GM21737 (cell line): Measurements from ENCODE around the gene MGRN1.
"Not testable (repeated sequence)": the region's sequence is repeated elsewhere in the genome, so short reads cannot be mapped to it uniquely, and the experiment has no call there.

ENCODE experiments used
- ATAC-seq: cut with Tn5 transposase; IDR thresholded peaks from one replicate; pipeline ENCODE4 v1.9.1; 2021; ENCODE audit warnings: mild to moderate bottlenecking, moderate library complexity; ENCODE audit not compliant: unreplicated experiment

Gene MGRN1

DNA sequence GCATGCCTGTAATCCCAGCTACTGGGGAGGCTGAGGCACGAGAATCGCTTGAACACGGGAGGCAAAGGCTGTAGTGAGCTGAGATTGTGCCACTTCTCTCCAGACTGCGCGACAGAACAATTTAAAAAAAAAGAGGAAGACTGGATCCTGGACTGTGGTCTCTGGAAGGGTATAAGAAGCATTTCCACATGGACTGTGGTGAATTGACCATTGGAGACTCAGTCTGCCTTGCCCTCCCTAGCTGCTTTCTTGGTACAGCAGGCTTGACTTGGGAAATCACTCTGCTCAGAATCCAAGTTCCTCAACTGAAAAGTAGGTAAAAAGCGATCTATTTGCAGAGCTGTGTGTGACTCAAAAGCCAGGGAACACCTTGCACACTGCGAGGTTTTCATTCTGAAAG is 1.0 kb upstream of the MGRN1 start:
- ATAC-seq: no peak

DNA sequence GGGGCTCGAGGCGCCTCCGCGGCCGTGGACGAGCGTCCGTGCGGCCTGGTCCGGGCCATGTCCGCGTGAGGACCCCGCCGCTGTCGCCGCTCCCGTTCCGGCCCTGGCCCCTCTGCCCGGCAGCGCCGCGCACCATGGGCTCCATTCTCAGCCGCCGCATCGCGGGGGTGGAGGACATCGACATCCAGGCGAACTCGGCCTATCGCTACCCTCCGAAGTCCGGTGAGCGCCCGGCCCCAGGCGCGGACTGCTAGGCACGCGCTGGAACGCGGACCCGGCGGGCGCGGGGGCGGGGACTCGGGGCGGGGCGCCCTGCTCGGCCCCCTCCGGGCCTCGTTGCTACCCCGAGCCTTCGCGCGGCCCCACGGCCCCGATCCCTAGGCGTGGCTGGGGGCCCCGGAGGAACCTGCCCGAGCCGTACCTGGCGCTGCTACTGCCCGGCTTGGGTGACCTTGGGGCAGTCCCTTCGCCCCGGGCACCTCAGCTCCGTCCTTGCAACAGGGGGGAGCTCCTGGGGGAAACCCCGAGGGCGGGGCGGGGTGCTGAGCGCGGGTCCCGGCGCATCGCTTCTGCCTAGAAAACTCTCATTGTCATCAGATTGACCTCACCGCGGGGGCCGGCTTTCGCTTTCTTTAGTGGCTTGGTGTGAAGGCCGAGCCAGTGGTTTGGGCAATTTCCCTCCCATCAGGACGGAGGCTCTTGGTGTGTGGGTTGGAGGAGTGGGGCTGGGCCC is 367 bp downstream of the MGRN1 start:
- peak; percentile 58 for ATAC-seq

DNA sequence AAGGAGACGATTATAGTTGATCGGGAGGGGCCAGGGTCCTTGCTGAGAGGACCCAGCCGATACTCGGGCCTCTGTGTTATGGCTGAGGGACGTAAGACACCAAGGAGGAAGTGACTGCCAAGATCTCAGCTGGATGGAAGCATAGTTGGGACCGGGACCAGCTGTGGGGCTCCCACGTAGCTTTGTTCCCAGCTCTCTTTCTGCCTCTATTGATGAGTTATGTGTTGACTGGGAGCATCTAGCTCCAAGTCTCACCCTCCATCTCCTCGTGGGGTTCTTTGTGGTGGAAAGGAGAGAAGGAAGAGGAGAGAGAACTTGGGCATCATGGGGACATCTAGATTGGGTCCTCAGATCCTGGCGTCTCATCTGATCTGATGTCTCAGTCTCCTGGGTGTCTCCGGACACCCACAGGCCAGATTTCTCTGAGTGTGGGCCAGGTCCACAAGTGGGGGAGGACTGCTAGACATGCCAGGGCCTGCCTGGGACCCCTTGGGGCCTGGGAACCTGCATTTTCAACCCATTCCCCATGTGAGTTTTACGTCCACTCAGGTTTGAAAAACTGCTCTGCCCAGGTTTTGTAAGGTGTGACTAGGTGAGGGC is 1.0 kb downstream of the MGRN1 start:
- ATAC-seq: no peak

DNA sequence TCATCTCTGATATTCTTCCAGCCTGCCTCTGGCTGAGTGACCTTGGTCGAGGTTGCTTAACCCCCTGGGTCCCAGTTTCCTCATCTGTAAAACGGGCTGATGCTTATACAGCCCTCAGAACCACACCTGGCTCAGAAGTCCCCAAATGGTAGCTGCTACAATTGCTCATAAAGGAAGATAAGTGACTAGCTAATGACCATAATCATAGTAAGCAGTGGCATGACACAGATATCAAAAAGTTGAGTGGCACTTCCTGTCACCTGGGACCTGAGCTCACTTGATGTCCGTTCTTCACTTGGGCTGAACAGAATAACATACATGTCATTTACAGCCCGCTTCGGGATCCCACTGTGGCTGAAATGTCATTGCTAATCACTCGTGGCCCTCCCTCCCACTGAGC is 1.8 kb downstream of the MGRN1 start:
- no peak for ATAC-seq

DNA sequence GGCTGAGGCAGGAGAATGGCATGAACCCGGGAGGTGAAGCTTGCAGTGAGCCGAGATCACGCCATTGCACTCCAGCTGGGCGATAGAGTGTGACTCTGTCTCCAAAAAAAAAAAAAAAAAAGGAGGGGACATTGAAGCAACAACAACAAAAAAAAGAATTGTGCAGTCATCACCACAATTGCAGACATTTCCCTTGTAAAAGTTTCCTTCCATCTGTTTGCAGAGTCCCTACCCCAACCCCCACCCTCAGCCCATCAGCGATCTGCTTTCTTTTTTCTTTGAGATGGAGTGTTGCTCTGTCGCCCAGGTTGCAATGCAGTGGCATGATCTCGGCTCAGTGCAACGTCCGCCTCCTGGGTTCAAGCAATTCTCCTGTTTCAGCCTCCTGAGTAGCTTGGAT is 3.7 kb downstream of the MGRN1 start:
- ATAC-seq: no peak

DNA sequence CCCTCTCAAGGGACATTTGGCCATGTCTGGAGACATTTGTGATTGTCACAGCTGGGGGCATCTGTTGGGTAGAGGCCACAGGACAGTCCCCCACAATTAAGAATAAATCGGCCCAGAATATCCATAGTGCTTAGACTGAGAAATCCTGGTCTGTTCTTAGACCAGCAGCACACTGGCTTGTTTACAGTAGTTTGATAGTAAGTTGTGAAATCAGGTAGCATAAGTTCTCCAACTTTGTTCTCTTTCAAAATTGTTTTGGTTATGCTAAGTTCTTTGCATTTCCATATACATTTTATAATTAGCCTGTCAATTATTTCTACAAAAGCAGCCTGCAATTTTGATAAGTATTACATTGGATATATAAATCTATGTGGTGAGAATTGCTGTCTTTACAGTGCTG is 6.8 kb downstream of the MGRN1 start:
- no peak for ATAC-seq

DNA sequence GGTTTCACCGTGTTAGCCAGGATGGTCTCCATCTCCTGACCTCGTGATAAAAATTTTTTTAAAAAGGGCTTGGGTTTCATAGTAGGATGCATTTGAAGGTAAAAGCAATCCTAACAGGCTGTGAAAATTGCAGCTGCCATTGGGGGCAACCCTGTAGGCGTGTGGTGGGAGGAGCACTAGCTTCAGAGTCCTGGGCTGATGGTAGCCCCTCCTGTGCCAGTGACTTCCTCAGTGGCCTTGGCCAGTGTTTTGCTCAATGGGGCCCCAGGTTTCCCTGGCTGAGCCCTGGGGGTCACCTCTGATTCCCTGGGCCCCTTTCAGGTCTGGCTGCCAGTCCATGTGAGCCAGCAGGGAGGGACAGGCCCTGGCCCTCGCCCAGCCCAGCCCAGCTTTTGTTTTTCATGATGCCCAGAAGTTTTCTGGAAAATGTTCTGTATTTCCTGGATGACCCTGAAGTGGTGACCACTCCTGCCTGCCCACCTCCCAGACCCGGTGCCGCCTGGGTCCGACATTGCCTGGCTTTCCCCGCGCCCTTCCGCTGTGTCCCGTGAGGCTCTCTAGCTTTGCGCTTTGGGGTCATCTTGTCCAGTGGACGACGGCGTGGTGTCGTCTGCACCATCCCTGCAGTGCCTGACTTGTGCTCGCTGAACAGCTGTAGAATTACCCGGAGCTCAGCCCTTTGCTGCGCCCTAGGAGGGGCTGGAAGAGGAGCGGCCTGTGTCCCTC is 9.4 kb downstream of the MGRN1 start:
- no peak for ATAC-seq

DNA sequence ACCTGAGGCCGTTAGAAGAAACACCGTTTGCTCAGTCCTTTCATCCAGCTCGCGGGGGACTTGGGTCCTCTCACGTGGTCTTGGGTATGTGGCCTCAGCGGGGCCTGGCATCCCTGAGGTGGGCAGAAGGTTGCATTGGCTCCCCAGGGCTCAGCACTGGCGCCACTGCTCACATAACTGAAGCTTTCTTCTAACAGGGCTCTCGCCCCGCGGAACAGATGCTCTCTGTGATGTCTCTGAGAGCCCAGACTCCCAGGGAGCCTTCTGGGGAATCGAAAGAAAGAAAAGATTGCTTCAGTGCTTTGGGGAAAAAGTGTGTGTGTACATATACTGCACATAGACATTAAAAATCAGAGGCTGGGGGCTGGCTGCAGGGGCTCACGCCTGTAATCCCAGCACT is 10.1 kb downstream of the MGRN1 start:
- no peak for ATAC-seq

DNA sequence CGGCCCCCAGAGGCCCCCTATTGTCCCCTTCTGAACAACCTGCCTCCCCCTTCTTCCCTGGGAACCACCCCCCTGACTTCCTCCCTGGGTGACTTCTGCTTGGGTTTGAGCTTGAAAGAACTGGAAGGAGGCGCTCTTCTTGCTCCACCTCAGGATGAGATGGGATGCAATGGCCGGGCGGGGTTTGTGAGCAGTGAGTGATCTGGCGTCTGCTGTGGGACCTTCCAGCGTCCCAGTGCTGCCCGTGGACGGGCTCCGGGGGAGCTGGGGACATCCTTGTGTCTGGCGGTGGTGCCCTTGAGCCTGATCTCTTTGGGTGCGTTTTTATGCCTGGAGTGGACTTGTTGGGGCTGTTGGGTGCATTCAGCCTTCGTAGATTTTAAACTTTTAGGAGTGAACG is 11.6 kb downstream of the MGRN1 start:
- no peak for ATAC-seq

DNA sequence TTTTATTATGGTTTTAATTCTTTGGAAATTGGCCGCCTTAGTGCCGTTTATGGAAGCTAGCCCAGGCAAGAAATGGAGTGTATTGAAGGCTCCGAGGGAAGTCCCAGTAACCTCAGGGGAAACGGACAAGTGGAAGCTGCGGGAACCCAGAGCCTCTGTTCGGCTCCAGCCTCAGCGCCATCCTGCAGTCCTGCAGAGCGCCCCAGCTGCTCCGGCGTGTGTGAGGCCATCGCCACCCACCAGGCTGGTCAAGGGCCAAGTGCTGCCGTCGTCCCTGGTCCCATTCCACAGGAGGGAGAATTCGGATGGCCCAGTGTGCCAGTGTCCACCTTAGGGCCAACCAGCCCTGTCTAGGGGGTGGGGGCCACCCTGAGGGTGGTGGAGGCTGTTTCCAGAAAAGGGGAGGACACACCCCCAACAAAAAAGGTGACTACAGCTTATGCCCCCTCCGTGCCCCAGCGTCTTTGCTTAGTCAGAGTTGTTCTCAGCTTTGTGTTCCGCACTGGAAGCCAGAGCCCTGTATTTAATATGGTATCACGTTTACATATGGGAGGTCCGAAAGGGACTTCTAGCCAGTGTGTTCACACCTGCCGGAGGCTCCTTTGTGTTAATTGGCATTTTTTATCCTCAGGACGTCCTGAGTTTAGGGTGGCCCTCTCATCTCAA is 13.0 kb downstream of the MGRN1 start:
- ATAC-seq: no peak

DNA sequence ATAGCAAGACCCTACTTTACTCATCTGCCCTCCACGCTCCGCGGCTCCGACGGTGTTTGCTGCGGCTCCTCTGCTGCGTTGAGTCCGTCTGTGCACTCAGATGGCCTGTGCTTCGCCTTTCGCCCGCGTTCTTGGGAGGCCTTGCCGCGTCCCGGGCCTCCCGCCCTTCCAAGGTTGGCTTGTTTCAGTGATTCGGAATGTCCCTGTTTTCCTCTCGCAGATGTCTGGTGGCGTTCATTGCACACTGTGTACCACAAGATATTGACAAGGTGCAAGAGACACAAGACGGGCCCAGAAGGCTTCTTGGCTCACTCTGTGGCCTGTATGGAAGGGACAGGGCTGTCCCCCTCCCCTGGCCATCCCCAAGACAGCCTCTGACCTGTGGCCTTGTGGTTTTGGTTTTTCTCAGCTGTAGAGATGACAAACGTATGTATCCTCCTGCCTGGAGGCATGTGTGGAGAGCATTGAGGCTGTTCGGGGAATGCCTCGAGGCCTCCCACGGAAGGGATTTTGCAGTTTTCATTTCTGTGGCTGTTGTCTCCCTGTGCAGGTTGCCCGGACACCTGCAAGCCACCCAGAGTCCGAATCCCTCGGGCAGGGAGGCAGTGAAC is 15.4 kb downstream of the MGRN1 start:
- ATAC-seq: no peak

DNA sequence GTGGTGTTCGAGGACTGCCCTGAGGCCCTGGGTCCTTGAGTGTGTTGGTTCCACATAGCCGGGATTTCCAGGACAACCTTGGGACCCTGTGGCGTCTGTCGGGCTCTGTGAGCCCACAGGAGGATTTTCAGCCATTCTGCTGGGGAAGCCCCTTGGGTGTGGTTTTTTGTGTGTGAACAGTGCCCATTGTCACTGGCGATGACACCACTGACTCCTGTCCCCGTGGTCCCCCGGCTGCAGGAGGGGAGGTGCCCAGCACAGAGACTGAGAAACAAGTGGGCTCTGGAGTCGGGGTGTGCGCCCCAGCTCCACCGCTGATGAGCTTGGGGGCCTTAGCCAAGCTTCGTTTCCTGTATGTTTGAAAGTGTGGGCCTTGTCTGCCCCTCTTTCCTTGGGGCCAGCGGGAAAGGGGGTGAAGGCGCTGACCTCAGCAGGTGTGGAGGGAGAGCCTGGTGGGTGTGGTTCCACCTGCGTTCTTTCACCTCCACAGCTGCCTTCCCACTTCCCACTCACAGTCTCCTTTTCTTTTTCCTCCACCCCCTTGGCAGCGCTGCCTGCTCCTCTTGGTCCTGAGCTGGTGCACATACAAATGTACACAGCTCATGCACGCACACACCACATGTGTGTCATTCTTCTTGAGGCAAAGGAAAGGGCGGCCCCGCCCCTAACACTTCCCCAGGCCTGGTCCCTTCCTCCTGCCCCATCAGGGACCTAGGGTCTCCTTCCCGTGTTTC is 16.1 kb downstream of the MGRN1 start:
- no peak for ATAC-seq

DNA sequence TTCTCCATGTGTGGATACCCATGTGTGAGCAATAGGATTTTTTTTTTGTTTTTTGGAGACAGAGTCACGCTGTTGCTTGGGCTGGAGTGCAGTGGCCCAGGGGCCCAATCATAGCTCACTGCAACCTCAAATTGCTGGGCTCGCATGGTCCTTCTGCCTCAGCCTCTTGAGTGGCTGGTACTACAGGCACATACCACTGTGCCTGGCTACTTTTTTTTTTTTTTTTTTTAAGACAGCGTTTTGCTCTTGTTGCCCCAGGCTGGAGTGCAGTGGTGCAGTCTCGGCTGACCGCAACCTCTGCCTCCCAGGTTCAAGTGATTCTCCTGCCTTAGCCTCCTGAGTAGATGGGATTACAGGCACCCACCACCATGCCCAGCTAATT is 16.7 kb downstream of the MGRN1 start:
- ATAC-seq: no peak

DNA sequence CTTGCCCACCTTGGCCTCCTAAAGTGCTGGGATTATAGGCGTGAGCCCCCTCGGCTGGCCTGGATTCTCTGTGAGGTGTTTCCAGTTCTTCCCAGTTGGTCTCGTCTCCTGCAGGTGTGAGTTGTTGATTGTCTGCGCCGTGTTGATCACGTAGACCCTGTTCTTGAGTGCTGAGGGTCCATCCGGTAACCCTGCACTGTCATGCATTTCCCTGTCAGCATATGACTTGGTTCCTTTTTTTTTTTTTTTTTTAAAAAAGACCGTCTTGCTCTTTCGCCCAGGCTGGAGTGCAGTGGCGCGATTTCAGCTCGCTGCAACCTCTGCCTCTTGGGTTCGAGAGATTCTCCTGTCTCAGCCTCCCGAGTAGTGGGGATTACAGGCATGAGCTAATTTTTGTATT is 17.3 kb downstream of the MGRN1 start:
- ATAC-seq: no peak

DNA sequence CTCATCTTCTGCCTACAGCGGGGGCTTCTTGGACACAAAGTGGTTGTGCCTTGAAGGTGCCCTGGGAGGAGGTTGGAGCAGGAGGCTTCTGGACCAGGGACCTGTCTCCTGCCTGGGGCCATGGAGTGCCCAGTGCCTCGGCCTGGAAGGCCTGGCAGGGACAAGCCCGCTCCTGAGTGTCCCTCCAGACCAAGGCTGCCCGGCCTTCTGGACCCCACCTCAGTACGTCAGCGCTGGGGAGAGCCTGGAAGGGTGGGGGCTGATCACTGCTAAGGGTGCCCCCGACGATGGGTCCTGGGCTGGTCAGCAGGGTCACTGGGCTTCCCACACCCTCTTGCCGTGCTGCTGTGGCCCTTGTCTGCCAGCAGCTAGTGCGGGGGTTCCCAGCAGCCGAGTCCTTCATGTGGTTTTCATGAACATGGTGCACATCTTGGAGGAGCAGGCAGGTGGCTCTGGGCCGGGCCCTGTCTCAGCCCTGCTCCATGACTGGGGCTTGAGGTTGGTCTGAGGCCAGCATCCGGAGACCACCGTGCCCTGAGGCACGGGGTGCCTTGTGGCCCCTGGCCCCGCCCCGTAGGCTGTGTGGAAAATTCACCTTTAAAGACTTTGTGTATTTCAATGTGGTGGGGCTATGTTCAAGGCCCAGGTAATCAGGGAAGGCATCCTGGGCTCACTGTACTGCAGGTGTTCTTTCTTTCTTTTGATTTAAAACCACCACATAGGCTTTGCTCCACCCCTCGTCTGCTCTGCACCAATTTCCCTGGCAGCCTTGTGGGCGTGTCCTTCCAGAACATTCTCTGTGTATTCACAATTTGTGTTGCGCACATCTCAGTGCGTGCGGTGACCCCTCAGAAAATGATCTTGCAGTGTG is 22.4 kb downstream of the MGRN1 start:
- ATAC-seq: no peak

DNA sequence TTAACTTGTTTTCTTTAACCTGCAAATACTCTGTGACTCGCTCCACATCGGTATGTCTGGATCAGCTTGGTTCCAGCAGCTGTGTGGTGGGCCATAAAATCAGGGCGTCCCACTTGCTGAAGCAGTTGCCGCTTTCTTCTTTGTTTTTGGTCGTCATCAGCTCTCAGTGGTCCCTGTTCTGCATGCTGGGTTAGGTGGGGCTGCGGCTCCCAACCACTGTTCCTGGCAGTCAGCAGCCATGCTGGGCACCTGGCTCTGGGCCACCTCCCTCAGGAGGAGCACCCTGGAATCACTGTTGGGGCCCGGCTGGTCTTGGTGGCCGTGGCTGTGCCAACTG is 23.0 kb downstream of the MGRN1 start:
- no peak for ATAC-seq

DNA sequence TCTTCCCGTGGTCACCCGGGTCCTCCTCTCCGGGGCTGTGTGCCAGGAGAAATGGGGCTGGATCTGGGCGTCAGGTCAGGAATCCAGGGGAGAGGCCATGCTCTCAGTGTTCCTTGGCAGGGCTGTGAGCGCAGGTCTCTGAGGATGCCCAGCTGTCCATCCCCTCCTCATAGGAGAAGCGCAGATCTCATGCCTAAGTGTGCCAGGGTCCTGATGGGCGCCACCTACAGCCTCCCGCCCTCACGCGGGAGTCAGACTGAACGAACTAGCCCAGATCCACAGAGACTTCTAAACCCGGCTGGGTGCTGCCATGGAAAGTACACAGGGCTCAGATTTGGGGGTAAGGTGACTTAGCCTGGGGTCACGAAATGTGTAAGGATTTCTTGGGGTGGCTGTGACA is 24.3 kb downstream of the MGRN1 start:
- no peak for ATAC-seq

DNA sequence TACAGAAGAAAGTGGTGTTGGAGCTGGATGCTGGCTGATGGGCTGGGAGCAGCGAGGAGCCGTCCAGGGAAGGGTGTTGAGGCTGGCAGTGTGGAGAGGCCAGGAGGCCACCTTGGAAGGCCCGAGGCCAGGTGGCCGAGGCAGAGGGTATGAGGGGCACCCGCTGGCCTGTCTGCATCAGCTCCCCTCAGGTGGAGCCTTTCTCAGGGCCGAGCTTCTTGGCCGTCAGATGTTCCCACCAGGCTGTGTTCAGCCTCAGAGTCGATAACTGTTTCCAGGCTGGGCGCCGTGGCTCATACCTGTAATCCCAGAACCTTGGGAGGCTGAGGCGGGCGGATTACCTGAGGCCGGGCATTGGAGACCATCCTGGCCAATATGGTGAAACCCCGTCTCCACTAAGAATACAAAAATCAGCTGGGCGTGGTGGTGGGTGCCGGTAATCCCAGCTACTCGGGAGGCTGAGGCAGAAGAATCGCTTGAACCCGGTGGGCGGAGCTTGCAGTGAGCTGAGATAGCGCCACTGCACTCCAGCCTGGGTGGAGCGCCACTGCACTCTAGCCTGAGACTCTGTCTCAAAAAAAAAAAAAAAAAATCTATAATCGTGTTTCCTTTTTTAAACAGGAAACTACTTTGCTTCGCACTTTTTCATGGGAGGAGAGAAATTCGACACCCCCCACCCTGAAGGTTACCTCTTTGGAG is 25.3 kb downstream of the MGRN1 start:
- no peak for ATAC-seq

DNA sequence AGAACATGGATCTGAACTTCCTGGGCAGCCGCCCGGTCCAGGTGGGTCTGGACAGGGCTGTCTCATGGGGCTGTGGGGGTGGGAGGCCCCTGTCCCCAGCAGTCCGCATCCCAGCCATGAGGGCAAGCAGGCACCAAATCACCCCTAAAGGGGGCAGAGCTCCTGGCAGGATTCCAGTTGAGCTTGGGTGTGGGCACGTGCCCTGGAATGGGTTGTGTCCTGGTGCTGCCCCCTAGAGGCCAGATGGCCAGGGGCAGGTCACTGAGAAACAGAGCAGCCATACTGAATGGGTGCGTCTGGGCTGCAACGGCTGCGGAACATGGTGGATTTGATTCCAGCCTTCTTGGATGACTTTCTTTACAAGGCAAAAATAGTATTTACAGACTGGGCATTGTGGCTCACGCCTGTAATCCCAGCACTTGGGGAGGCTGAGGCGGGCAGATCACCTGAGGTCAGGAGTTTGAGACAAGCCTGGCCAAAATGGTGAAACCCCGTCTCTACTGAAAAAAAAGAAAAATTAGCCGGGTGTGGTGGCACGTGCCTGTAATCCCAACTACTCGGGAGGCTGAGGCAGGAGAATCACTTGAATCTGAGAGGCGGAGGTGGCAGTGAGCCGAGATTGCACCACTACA is 25.9 kb downstream of the MGRN1 start:
- not testable (repeated sequence) for ATAC-seq
